ENCODE data around the gene NBPF1.
"Not testable (repeated sequence)": the region's sequence is repeated elsewhere in the genome, so short reads cannot be mapped to it uniquely, and the experiment has no call there.

Gene NBPF1

DNA sequence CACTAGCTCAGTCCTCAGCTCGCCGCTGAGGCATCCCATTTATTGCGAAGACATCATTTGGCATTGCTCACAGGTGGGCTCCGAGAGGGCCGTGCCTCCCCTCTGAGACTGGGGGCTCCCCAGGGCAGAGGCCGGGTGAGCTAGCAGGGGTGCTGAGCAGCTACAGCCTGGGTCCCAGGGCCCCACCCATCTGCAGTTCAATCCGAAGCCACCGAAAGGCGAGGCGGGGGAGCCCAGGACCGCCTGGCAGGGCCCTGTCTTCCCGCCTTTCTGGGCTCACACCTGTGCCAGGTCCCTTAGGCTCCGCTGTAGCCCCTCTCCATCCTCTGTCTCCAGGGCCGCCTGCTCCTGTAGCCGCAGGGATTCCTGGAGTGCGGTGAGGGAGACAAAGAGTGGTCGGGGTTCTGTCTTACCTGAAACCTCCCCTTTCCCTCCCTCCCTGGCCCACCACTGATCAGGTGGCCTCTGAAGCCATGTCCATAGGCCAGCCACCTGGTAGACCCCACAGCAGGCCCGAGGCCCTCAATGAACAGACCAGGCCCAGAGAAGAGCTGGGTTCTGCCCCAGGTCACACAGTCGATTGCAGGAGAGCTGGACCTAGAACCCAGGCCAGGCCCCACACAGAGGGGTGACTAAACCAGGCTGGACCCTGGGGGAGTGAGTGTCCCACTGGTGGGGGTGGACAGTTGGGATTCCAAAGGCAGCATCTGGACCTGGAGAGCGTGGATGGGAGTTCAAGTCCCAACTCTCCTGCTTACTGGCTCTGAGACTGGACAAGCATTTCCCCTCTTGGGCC lies 18.1 kb upstream of the NBPF1 start:
- Histone ChIP-seq H2BK5ac (ENCODE audit: low read length) (peak overlapping the region; percentile 91), H2AK5ac (ENCODE audit: low read depth, low read length) (peak overlapping the region; percentile 72), H3K79me1 (ENCODE audit: low read depth, low read length) (peaks cover 9% of the 10 kb centered on the region), H3K14ac (ENCODE audit: low read length) (peak overlapping the region; percentile 22), H3K4me2 (ENCODE audit: insufficient read depth, low read length, poor library complexity, severe bottlenecking) (no peak overlapping the region), H3K9me3 (replicated peaks in 1 of 2; ENCODE audit: control insufficient read depth in 2 of 2, insufficient read depth in 1 of 2, low read depth in 1 of 2, low read length in 2 of 2) (no peaks in the 10 kb centered on the region), H3K4me3 (ENCODE audit: low read length in 2 of 2) (no peak overlapping the region), H3K4me1 (ENCODE audit: control insufficient read depth in 2 of 2, insufficient read depth in 1 of 2, low read depth in 1 of 2, low read length in 2 of 2) (no peaks in the 10 kb centered on the region), H3K18ac (ENCODE audit: low read length) (peak overlapping the region; percentile 6), H2AFZ (ENCODE audit: low read length) (no peak overlapping the region), H4K91ac (ENCODE audit: low read depth, low read length, poor library complexity) (peak overlapping the region; percentile 56), H3K23ac (ENCODE audit: low read depth, low read length, poor library complexity) (peak overlapping the region; percentile 61), H2BK120ac (ENCODE audit: low read depth, low read length) (peak overlapping the region; percentile 81), H2BK15ac (ENCODE audit: low read length) (peak overlapping the region; percentile 31), H3K36me3 (replicated peaks in 1 of 2; ENCODE audit: control insufficient read depth in 2 of 2, insufficient read depth in 2 of 2, low read length in 2 of 2) (peaks cover 51 to 77% of the 10 kb centered on the region in 2 donors), H3K27me3 (ENCODE audit: control insufficient read depth in 3 of 3, insufficient read depth in 3 of 3, low read depth in 1 of 3, low read length in 3 of 3) (peaks cover 0 to 3% (median 0%) of the 10 kb centered on the region in 3 experiments), H3K4ac (ENCODE audit: low read length) (peak overlapping the region; percentile 94), H3K27ac (replicated peaks; ENCODE audit: low read length) (peak overlapping the region; percentile 13), H2BK12ac (ENCODE audit: low read length) (peak overlapping the region; percentile 91), H3K9ac (ENCODE audit: low read depth, low read length, poor library complexity) (peak overlapping the region; percentile 87), H4K8ac (ENCODE audit: low read depth, low read length) (peak overlapping the region; percentile 24)
- no peak for DNase-seq (ENCODE audit: low spot score)
- WGBS, 2 donors (ENCODE audit: extremely low coverage in 2 of 2, insufficient read length in 2 of 2, insufficient replicate concordance in 1 of 2): no CpG with 5 or more reads among the region's 20 CpGs

DNA sequence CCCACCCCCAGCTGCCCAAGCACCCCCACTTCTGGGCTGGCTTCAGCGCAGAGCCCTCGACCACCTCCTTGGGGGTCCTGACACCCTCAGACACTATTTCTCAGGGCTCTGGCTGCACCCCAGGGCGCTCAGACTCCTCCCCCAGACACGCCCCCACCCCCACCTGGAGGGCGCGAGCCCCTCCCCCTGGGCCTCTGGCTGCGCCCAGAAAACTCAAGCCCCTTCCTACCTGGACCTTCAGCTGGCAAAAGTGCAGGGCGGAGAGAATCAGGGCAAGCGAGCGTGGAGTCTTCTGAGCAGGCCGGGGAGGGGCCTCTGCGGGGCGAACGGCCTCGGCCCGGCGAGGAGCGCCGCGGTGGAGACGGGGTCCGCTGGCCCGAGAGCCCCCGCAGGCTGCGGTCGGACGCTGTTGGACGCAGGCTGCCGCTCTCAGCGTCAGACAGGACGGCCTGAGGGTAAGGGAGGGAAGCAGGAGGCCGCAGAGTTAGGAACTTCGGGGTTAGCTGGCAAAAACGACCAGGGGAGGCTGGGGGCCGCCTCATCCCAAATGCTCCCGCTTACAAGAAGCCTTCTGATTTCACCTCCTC lies 17.4 kb upstream of the NBPF1 start:
- Histone ChIP-seq H2AK5ac (ENCODE audit: low read depth, low read length) (peak overlapping the region; percentile 72), H3K9ac (ENCODE audit: low read depth, low read length, poor library complexity) (peak overlapping the region; percentile 87), H2BK120ac (ENCODE audit: low read depth, low read length) (peak overlapping the region; percentile 81), H3K4me1 (ENCODE audit: control insufficient read depth in 2 of 2, insufficient read depth in 1 of 2, low read depth in 1 of 2, low read length in 2 of 2) (no peaks in the 10 kb centered on the region), H4K8ac (ENCODE audit: low read depth, low read length) (peak overlapping the region; percentile 24), H3K9me3 (replicated peaks in 1 of 2; ENCODE audit: control insufficient read depth in 2 of 2, insufficient read depth in 1 of 2, low read depth in 1 of 2, low read length in 2 of 2) (no peaks in the 10 kb centered on the region), H3K27ac (replicated peaks; ENCODE audit: low read length) (peak overlapping the region; percentile 13), H3K4me3 (ENCODE audit: low read length in 2 of 2) (no peak overlapping the region), H3K36me3 (replicated peaks in 1 of 2; ENCODE audit: control insufficient read depth in 2 of 2, insufficient read depth in 2 of 2, low read length in 2 of 2) (peaks cover 58 to 84% of the 10 kb centered on the region in 2 donors), H2BK12ac (ENCODE audit: low read length) (peak overlapping the region; percentile 91), H2BK5ac (ENCODE audit: low read length) (peak overlapping the region; percentile 91), H3K27me3 (ENCODE audit: control insufficient read depth in 3 of 3, insufficient read depth in 3 of 3, low read depth in 1 of 3, low read length in 3 of 3) (peaks cover 0 to 3% (median 0%) of the 10 kb centered on the region in 3 experiments), H3K4me2 (ENCODE audit: insufficient read depth, low read length, poor library complexity, severe bottlenecking) (no peak overlapping the region), H3K79me1 (ENCODE audit: low read depth, low read length) (peaks cover 14% of the 10 kb centered on the region), H2BK15ac (ENCODE audit: low read length) (peak overlapping the region; percentile 31), H3K18ac (ENCODE audit: low read length) (peak overlapping the region; percentile 70), H4K91ac (ENCODE audit: low read depth, low read length, poor library complexity) (peak overlapping the region; percentile 56), H3K4ac (ENCODE audit: low read length) (peak overlapping the region; percentile 94), H3K14ac (ENCODE audit: low read length) (peak overlapping the region; percentile 22), H2AFZ (ENCODE audit: low read length) (no peak overlapping the region), H3K23ac (ENCODE audit: low read depth, low read length, poor library complexity) (peak overlapping the region; percentile 61)
- no CpG with 5 or more reads among the region's 36 CpGs for WGBS, 2 donors (ENCODE audit: extremely low coverage in 2 of 2, insufficient read length in 2 of 2, insufficient replicate concordance in 1 of 2)
- DNase-seq (ENCODE audit: low spot score): no peak

DNA sequence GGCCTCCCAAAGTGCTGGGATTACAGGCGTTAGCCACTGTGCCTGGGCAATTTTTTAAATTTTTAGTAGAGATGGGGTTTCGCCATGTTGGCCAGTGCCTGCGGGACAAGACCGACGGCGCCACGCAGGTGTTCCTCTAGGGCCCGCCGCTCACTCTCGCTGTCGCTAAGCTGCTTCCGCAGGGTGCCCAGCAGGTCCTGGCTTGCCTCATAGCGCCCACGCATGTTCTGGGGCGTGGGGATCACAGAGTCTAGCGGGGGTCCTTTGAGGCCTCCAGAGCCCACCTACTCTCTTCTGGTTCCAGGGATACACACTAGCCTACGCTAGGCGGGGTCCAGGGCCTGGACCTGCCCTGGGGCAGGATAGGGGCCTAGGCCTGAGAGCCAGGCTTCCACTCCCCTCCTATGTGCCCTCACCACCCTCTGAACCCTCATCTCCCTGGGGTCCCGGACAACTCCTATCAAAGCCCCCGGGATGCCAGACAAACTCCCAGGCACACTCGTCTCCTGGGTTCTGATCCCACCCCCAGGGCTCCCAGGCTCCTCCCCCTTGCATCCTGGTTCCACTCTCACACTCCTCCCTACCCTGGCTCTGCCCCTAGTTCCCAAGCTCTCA lies 16.7 kb upstream of the NBPF1 start:
- DNase-seq (ENCODE audit: low spot score): not testable (repeated sequence)

More for the DNA sequence above, 16.7 kb upstream of the NBPF1 start:
- H2BK12ac ChIP-seq (ENCODE audit: low read length); H3K9ac ChIP-seq (ENCODE audit: low read depth, low read length, poor library complexity); H3K4me2 ChIP-seq (ENCODE audit: insufficient read depth, low read length, poor library complexity, severe bottlenecking); H2BK15ac ChIP-seq (ENCODE audit: low read length); H4K91ac ChIP-seq (ENCODE audit: low read depth, low read length, poor library complexity); H3K27me3 ChIP-seq (ENCODE audit: control insufficient read depth in 3 of 3, insufficient read depth in 3 of 3, low read depth in 1 of 3, low read length in 3 of 3); H4K8ac ChIP-seq (ENCODE audit: low read depth, low read length); H3K27ac ChIP-seq (replicated peaks; ENCODE audit: low read length); H3K4me1 ChIP-seq (ENCODE audit: control insufficient read depth in 2 of 2, insufficient read depth in 1 of 2, low read depth in 1 of 2, low read length in 2 of 2); H3K9me3 ChIP-seq (replicated peaks in 1 of 2; ENCODE audit: control insufficient read depth in 2 of 2, insufficient read depth in 1 of 2, low read depth in 1 of 2, low read length in 2 of 2); H3K14ac ChIP-seq (ENCODE audit: low read length); H3K4ac ChIP-seq (ENCODE audit: low read length); H2AFZ ChIP-seq (ENCODE audit: low read length); H3K4me3 ChIP-seq (ENCODE audit: low read length in 2 of 2): not testable (repeated sequence)
- Histone ChIP-seq H3K36me3 (replicated peaks in 1 of 2; ENCODE audit: control insufficient read depth in 2 of 2, insufficient read depth in 2 of 2, low read length in 2 of 2) (peaks cover 62 to 88% of the 10 kb centered on the region in 2 donors), H3K18ac (ENCODE audit: low read length) (peak overlapping the region; percentile 68), H2BK120ac (ENCODE audit: low read depth, low read length) (peak overlapping the region; percentile 10), H2AK5ac (ENCODE audit: low read depth, low read length) (peak overlapping the region; percentile 72), H2BK5ac (ENCODE audit: low read length) (peak overlapping the region; percentile 91), H3K79me1 (ENCODE audit: low read depth, low read length) (peaks cover 16% of the 10 kb centered on the region), H3K23ac (ENCODE audit: low read depth, low read length, poor library complexity) (peak overlapping the region; percentile 15)
- no CpG with 5 or more reads among the region's 21 CpGs for WGBS, 2 donors (ENCODE audit: extremely low coverage in 2 of 2, insufficient read length in 2 of 2, insufficient replicate concordance in 1 of 2)

Data from neuronal stem cell (in vitro differentiated cells).